Stimulated activated naive CD8-positive, alpha-beta T cell treated with anti-CD3 and anti-CD28 coated beads, Interleukin-15, Interleukin-2, amounts not matched to agents 100 U/mL and 50 U/mL, for 24 hours (primary cell): ENCODE results near the gene ALK.

Source experiments
- ATAC-seq: fragments of 150-1000 bp; cut with Tn5 transposase; one replicate; pipeline ENCODE4 v1.10.0; 2021
- DNase-seq: peaks from one replicate; pipeline ENCODE4 v3.0.0; 2021

ALK gene

DNA sequence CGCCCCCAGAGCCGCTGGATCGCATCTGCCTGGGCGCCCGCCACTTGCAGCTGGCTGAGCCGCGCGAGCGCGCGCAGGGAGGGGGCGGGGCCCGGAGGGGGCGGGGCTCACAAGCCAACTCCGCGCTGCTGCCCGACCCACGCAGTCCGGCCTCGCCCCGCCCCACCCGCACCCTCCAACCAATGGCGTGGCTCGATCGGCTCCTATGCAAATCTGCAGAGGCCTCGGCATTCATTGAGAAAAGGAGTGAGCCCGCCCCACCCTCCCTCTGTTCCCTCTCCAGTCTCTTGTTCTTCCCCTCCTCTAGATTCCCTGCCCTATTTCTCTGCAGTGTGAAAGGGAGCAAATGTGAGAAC, at the start of gene ALK:
ALK (minus strand) TSS at position 27 of the 356 bp plus-strand sequence. CDS start 927 bp downstream, outside the sequence.
- DNase-seq (peak; percentile 74), ATAC-seq (peak; percentile 81)

DNA sequence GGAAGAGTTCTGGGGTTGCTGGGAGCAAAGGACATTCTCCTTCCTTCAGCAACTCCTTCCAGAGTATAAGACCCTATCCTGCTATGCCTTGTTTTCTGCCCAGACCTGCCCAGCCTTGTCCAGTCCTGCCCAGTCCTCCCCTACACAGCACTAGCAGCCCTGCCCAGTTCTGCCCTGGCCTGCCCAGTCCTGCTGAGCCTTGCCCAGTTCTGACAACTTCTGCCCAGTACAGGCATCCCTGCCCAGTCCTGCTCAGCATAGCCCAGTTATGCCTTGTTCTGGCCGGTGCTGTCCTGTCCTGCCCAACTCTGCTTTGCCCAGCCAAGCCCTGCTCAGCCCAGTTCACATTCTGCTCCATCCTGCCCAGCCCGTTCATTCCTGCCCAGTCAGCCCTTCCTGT, 44.9 kb upstream of the ALK start:
- DNase-seq (no peak), ATAC-seq (no peak)

DNA sequence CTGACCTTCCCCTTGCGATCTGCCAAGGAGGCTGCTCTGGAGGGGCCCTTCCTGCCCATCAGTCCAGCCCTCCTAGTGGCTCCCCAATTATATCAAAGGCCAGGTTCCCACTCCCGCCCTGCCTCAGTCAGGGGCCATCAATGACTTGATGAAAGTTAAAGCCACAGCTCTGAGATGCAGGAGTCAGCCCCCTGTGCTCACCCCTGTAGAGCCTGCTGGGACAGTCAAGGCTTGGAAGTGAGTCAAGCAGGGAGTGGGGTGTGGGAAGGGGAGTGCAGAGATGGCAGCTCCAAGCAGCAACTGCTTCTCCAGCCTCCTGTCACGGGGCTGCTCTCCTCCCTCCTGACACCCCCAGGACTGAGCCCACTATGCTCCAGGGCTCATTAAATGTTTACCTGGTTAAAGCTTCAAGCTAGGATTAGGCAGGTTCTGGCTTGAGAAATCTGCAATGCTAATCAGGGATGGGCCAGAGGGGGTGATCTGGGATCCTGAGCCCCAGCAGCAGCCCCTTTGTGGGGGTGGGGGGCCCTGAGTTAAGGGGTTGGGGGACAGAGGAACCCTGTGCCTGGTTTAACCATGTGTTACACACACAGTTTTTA, 42.7 kb upstream of the ALK start:
- no peak for ATAC-seq

DNA sequence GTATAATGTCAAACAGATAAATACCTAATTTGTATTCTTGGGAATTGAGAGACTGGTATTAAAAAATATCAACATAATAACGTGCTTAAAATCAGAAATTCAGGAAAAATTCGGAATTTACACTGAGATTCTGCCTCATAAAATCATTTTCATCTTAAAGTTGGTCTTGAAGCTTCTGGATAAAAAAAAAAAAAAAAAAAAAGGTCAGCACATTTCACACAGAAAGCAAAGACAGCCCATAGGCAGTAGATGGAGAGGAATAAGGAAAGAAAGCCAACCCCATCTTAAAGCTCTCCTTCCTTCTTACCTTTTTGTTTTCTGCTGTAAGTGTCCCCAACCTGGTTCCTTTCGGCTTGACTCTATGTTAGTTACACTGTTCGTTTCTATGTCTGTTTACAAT, 41.5 kb upstream of the ALK start:
- ATAC-seq (no peak), DNase-seq (no peak)

More for the DNA sequence above, 42.7 kb upstream of the ALK start:
- DNase-seq, result no peak

DNA sequence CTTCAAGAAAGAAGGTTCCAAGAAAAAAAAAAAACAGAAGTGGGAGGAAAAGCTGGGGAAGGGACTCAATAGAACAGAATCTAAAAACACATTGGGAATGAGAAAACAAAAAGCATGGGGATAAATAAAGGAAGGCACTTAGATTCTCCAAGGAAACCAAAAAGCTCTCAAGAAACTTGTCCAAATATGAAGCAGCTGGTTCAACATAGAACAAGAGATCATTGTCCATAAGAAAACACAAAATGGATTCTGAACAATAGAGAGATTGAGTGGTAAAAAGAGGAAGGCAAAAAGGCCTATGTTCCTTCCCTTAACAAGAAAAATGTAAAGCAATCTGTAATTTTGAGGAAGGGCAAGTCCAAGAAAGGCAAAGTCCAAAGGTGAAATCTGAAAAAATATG, 32.9 kb upstream of the ALK start:
- ATAC-seq (no peak), DNase-seq (no peak)

DNA sequence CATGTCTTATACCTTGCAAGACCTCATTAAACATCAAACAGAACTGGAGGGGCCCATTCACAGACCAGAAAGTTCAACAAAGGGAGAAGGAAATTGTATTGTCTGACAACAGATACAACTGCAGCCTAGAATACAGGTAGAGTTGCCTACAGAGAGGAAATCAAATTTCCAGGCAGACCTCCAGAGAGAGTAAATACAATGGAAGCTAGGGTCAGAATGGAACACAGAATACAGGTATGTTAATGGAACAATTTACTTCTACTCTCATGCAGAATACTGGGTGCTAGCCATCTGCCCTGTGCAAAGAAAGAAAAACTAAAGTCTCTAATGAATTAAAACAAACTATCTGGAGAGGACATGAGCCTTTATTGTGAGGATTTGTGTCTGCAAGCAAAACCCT, 31.6 kb upstream of the ALK start:
- ATAC-seq, result no peak
- DNase-seq, result no peak

DNA sequence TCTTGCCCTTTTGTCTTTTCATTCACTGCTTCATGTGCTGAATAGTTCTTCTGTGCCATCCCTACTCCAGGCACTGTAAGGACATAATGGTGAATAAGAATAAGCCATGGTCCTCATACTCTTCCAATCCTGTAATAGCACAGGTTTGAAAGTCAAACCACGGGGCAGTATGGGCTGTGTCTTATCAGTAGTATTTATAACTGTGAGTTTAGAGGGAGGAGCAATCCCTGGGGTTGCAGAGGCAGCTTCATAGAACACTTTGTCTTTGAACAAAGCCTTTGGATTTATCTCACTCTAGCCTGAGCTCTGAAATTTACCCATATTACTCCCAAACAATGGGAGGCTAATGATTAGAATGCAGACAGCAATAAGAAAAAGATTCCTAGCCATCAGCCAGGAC, 30.2 kb upstream of the ALK start:
- DNase-seq, result no peak
- ATAC-seq, result no peak

DNA sequence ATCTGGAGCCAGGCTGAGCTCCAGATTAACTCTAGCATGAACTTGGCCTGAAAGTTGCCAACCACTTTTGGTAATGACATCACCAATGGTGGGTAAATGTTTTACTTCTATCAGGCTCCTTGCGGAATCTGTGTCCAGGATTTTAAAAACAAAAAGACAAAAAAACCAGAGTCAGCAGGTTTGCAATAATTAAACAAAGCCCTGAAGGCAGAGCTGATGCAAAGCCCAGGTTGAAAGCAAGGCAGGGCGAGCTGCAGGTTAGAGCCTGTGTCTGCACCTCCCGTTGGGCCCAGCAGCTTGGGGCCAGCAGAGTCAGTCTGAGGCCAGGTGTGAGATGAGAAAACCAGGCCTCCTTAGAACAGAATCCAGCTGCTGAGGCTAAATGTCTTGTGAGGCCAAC, 29.1 kb upstream of the ALK start:
- ATAC-seq (no peak), DNase-seq (no peak)

DNA sequence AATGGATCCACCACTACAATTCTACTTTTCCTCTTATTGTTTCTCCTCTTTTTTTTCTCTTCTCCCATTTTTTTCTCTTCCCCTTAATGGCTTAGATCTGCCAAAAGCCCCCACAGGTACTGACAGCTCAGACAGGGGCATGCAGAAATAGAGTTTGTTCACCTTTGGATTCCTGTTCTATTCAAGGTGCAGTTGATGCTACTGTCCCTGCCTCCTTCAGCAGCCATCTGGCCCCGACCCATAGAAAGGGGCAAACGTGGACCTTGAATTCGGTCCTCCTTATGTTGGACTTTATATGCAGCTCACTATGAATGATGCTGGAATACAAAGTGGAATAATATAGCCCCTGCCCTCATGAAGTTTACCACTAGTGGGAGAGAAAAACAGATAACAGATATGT, 27.7 kb upstream of the ALK start:
- no peak for DNase-seq
- no peak for ATAC-seq

DNA sequence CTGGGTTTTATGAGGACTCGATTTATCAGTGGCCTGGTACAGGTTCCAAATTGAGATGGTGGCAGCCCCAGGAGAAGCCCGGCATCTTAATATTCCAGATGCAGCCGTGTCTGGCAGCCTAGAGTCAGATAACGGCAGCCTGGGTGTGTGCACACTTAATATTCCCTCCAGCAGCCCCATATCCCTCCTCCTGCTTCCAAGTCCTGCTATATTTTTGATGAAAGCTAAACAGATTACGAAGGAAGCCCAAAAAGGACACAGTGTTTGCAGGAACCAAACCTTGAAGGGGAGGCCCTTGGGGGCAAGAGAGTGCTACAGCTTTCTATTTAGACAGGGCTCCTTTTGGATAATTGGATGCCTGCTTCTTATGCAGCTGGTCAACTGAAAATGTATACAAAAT, 25.1 kb upstream of the ALK start:
- DNase-seq (no peak), ATAC-seq (no peak)

DNA sequence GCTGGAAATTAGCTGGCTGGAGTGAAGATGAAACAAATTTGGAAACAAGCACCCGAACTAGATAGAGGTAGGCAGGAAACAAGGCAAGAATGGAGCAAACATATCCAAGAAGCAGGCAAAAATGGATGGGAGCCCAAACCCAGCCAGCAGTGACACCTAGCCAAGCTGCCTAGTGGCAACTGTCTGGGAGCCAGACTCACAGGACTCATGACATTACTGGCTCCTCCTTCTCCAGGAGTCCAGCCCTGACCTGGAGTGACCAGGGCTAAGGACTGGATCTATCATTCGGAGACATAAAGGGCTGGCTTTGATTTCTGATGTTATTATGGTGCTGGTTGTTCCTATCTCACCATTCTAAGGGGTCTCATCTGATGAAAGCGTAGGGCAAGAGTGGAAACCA, 21.3 kb upstream of the ALK start:
- no peak for DNase-seq

DNA sequence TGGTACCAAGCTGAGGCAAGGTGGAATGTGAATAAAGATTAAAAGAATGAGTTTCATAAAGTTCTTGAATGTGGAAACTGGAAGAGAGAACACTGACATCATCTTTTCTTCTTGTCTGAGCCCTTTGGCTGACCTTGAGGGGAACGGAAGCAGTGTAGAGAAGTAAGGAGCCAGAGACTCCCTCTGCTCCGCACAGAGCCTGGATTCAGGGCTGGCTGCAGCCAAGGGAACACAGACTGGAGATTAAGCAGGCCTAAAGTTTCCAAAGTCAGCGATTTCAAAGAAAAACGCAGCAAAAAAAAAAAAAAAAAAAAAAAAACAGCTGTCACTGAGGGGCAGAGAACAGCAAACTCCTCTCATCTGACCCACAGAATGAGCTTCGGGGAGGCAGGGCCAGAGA, 19.3 kb upstream of the ALK start:
- ATAC-seq (no peak), DNase-seq (no peak)

More for the DNA sequence above, 21.3 kb upstream of the ALK start:
- no peak for ATAC-seq

DNA sequence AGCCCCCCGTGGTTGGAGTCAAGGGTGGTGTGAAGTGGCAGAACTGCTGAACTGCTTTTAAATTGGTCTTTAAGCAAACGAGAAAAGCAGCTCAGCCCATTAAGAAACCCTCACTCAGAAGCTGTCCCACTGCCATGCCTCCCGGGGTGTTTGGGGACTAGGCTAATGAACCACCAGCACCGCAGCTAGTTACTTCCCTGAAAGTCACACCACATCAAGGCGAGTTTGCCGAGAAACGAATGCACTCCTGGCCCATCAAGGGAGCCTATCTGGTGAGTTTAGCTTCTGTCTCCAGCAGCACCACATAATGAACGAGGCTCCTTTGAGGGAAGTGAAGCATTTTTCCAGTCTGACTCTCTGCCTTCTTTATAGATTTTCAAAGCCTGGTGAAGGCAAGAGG, 14.6 kb upstream of the ALK start:
- ATAC-seq (no peak), DNase-seq (no peak)

DNA sequence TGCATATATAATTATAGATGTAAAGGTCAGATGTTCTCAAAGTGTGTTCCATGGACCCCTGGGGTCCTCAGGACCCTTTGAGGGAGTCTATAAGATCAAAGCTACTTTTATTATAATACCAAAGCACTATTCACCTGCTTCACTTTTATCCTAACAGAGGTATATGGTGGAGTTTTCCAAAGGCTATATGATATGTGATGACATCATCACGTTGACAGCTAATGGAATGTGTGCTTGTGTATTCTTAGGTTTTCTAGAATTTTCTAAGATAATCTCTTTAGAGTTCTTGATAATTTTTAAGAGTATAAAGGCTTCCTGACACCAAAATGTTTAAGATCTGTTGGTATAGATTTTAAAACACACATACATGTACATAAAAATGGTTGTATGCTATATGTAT, 10.4 kb upstream of the ALK start:
- ATAC-seq, result no peak

DNA sequence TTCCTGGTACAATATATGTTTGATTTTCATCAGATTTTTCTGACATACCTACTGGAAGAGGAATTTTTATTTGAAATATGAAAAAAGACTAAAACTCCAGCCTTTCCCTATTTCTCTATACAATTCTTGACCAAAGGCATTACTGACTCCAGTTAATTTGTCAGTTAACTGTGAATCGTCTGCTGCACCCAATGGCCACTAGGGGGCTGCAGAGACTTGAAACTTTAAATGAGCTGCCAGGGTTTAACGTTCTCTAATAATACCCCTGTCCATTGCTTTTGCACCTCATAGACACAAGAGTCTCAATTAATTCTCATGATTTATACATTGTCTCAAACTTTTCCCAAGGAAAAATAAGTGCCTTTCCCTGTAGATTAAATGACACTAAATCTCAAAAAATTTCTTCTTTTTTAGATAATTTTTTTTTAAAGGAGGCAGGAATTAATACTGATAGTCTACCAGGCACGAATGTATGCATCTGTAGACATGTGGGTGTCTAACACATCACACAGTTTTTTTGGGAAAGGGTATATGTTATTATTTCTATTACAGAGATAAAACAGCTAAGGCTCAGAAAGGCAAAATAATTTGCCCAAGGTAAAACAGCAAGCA, 1.8 kb upstream of the ALK start:
- no peak for ATAC-seq
- peak; percentile 39 for DNase-seq

More for the DNA sequence above, 10.4 kb upstream of the ALK start:
- DNase-seq, result no peak

DNA sequence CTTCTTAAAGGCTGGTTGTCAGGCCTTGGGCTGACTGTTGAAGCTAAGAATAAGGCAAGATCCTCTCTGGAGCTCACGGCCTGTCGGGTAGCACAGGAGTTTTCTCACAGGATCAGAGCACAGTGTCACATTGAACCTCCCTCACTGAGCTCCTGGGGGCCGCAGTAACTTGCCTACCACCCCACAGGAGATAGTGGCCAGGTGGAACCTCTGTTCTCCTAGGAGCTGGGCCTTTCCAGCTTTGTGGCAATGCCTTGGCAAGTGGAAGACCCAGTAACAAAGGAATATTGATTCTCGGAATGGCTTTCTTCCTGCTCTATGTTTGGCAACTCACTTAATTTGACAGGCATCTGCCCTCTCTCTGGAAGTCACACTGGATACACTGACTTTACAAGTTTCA, 1.2 kb upstream of the ALK start:
- no peak for DNase-seq
- no peak for ATAC-seq

DNA sequence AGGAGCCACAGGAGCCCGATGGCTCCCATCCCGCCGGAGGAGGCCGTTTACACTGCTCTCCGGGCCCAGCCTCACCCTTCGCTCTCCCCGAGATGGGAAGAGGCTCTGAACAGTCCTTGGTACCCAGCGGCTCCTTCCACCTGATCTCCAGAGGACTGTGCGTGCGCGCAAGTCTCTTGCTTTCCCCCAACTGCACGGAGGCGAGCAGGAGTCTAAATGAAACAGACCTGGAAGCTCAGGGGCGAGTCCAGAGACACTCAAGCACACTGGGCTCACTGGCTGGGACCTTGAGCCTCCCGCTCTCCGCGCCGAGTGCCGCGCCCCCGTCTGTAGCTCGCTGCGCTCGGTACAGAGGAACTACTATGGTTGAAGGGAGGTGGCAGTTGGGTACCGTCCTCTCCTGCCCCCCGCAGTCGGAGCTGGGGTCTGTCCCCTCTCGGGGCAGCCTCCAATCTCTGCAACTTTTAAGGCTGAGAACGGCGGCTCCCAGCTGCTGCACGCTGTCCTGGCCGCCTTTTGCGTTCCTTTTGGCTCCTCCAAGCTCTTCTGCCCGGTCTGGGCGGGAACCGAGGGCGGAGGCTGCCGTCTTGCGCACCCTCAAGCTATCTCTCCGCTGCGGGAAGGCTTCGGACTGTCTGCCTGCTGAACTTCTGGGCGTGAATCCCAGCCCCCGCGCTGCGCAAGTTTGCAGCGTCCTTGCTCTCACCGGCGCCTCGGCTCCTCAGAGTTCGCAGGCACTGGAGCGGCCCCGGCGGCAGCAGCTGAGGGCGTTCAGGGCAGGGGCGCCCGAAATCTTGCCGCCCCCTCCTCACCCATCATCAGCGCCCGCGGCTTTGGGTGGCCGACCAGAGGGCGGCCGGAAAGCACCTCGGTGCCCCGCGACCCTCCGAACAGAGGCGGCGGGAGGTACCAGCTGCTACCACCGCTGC, 491 bp downstream of the ALK start:
- peak; percentile 15 for DNase-seq
- ATAC-seq, result peak; percentile 6

DNA sequence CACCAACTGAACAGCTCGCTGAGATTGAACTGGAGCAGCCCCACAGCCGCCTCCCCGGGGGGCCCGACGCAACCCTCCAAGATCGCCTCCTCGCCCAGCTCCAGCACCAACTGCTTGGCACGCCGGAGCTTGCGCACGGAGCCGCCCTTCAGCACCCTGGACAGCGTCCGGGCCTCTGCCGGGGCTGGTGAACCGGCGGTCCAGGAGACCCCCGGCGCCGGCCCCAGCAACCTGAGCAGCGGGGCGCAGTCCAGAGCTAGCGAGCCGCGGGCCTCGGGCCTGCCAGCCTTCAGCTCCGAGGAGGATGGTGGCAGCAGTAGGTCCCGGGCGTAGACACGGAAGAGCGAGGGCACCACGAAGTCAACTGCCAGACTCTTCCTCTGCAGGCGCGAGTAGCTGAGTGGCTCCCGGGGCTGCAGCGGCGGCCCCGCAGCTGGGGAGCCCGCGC, 1.2 kb downstream of the ALK start:
- ATAC-seq (no peak), DNase-seq (peak; percentile 70)

DNA sequence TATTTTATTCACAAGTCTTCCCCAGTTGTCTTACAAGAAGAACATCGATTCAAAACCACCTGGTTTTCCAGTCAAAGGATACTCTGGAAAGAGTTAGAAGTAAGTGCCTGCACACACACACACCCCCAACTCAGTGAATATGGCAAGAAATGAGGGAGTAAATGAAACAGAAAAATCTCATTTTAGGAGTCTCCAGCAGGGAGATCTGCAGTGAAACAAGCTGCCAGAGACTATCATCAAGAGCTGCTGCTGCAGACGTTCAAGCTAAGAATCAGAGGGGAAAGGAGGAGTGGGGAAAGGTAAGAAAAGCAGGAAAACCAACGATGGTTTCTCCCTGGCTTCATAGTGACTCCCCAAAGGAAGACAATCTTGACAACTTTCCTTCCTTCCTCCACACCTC, 2.4 kb downstream of the ALK start:
- DNase-seq, result no peak
- no peak for ATAC-seq

DNA sequence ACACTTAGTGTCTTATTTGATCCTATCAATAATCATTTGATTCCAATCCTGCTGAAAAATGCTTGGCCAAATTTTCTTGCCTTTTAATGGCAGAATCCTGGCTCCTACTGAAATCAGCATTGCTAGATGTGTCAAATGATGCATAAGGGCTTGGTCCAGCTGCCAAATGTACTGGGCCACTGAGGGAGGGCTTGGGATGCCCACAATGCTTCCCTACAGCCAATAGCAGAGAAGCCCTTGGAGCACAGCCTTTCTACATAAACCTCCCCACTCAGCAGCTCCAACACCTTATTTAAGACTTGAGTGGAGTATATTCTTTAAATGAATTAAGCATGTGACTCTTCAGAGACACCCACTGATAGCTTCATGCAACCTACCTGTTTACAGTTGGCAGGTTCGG, 3.6 kb downstream of the ALK start:
- DNase-seq, result no peak
- no peak for ATAC-seq

DNA sequence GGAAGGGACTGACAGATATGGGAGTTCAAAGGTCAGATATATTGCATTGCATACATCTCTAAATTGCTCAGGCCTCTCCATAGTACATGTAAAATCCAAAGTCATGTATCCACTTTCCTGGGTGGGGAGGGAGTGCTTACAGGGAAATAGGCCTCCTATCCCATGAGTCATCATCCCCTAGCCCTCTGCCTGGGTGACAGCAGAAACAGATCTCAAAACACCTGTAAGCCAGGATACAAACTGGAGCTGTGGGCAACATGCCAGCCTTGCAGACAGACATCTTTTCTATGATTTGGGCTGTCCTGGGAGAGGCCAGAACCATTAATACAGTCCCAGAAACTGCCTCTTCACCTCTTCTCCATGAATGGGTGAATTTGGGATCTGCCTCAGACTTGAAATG, 4.8 kb downstream of the ALK start:
- DNase-seq (no peak), ATAC-seq (no peak)

DNA sequence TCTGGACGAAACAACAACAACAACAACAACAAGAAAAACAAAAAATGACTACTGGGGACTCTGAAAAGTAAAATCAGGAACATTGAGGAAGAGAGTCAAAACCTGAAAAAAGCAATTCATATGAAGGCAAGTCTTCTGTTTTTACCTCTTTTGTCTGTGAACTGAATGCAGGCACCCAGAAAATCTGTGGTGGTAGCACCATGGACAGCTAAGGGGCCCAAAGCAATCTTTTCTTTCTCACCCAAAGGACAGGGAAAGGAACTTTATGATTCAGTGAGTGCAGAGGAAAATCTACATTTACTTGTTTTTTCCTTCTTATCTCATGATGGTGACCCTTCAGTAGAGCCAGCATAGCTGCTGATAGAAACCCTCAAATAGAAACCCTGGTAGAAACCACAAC, 10.4 kb downstream of the ALK start:
- DNase-seq, result no peak
- ATAC-seq, result no peak

DNA sequence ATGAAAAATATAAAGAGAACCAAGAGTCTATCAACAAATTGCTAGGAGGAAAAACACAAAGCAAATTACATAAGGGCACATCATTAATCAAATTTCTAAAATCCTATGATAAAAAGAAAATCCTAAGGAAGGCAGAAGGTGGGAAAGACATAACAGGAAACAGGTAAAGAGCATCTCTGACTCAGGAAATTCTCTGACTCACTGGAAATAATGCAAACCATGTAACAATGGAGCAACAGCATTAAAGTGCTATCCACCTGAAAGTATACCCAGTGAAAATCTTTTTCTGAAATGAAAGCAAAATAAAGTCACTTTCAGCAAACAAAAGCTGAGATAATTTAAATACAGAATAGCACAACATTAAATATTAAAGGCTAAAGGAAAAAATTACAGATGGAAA, 10.9 kb downstream of the ALK start:
- no peak for DNase-seq
- no peak for ATAC-seq
